NT2/D1 (cell line): ENCODE results near the gene SEPTIN12.

Source experiments
- SUZ12 ChIP-seq: IDR thresholded peaks from 2 replicates; pipeline ENCODE4 v1.6.1; 2011; ENCODE audit not compliant: insufficient read length, insufficient read depth; ENCODE audit errors: extremely low read depth
- YY1 ChIP-seq: IDR thresholded peaks from 2 replicates; pipeline ENCODE4 v1.6.1; 2011; ENCODE audit not compliant: insufficient read length, insufficient read depth
- ZNF274 ChIP-seq: IDR thresholded peaks from 2 replicates; pipeline ENCODE4 v1.6.1; 2011; ENCODE audit warnings: mild to moderate bottlenecking, low read depth, low read length

GRCh38 chr16:4733211-4733742, 54.9 kb downstream of the SEPTIN12 start:
- TF ChIP-seq YY1 = no peak
- no peak for TF ChIP-seq SUZ12
- no peak for TF ChIP-seq ZNF274
